ENCODE measurements around the gene MCM8.

DNA sequence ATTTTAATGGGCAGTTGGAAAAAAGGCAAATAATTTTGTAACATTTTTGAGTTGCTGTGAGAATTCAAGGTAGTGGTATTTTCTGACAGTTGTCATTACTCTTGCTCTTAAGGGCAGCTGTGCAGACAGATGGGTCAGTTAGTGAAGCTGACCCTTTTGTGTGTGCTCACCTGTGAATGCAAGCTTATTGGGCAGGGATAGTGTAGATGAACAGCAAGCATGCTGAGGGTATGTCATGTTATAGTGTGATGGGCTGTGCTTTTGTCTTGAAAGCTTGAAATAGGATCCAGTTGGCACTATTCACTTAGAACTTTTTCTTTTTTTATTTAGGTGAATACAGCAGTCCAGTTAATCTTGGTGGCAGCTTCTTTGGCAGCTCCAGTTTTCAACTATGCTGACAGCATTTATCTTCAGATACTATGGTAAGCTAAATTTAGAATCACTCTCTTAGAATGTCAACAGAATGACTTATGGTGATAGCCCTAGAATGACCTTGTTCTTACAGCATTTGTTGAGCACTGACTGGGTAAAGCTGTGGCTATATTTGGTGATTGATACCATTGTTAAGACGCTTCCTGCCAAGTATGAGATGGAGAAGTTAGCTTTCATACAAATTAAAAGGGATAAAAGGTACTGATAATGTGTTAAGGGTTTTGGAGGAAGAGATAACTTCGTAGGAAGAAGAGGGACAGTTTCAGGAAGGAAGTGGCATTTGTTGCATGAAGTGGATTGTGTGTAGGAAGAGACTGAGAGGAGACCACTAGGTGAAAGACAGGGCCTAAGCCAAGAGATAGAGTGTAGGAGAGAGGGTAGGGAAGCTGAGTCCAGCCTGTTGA lies 83.9 kb downstream of the MCM8 start:
- TF ChIP-seq, protein P1, sequence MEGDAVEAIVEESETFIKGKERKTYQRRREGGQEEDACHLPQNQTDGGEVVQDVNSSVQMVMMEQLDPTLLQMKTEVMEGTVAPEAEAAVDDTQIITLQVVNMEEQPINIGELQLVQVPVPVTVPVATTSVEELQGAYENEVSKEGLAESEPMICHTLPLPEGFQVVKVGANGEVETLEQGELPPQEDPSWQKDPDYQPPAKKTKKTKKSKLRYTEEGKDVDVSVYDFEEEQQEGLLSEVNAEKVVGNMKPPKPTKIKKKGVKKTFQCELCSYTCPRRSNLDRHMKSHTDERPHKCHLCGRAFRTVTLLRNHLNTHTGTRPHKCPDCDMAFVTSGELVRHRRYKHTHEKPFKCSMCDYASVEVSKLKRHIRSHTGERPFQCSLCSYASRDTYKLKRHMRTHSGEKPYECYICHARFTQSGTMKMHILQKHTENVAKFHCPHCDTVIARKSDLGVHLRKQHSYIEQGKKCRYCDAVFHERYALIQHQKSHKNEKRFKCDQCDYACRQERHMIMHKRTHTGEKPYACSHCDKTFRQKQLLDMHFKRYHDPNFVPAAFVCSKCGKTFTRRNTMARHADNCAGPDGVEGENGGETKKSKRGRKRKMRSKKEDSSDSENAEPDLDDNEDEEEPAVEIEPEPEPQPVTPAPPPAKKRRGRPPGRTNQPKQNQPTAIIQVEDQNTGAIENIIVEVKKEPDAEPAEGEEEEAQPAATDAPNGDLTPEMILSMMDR (IDR thresholded peaks at IDR 0.05; ENCODE audit: low read depth, low read length, poor library complexity, severe bottlenecking), result no peak
- no peak for TF ChIP-seq EZH2phosphoT487 (IDR thresholded peaks at IDR 0.05; ENCODE audit: borderline replicate concordance, low read length)
